Right lobe of liver (tissue), 6 donors: ENCODE results near the gene FMNL2. TPM values are rescaled to one million over a fixed set of nuclear protein-coding genes. Genes with fewer than 3 reads are reported as not detected.
A peak's percentile ranks its signal among the peaks of the same experiment; 100 is the strongest.

Experiments used
- ATAC-seq, 4 donors: fragments of 200-7000 bp; cut with Tn5 transposase; one replicate each; pipeline ENCODE4 v1.9.1; 2020; ENCODE audit warnings: mild to moderate bottlenecking in 4 of 4, moderate library complexity in 4 of 4
- DNase-seq, 3 donors: peaks; one replicate each; pipeline ENCODE4 v3.0.0-alpha.2; 2020
- H3K27ac ChIP-seq, 3 donors: fragments of 200-600 bp; one replicate each; pipeline ENCODE4 v1.8.0; 2022
- H3K27me3 ChIP-seq, 2 donors: fragments of 200-600 bp; one replicate each; pipeline ENCODE4 v1.8.0; 2022
- H3K36me3 ChIP-seq, 4 donors: fragments of 200-600 bp; sonication (generic) in 1 of 4; one replicate each; pipeline versions ENCODE4 v1.5.1 to v1.8.0; 2017 to 2022; ENCODE audit warnings: control low read depth in 1 of 4
- H3K4me1 ChIP-seq, 4 donors: fragments of 200-600 bp; sonication (generic) in 1 of 4; one replicate each; pipeline versions ENCODE4 v1.5.1 to v1.8.0; 2017 to 2022; ENCODE audit warnings: control low read depth in 1 of 4
- H3K4me3 ChIP-seq, 3 donors: fragments of 200-600 bp; one replicate each; pipeline ENCODE4 v1.8.0; 2022
- H3K9me3 ChIP-seq, 4 donors: fragments of 200-600 bp; sonication (generic) in 1 of 4; one replicate each; pipeline versions ENCODE4 v1.5.1 to v1.8.0; 2017 to 2022; ENCODE audit warnings: control low read depth in 1 of 4
- POLR2A ChIP-seq: fragments of 450-650 bp; IDR thresholded peaks from one replicate; pipeline ENCODE4 v1.6.1; 2017; ENCODE audit warnings: antibody characterized with exemption, mild to moderate bottlenecking
- WGBS: methylation state at CpG from one replicate; pipeline ENCODE4 v1.1.6; 2018; ENCODE audit warnings: low coverage, low lambda C conversion rate; ENCODE audit not compliant: insufficient coverage; ENCODE audit errors: missing lambda C conversion rate; 5-methylcytosine and 5-hydroxymethylcytosine counted together
- intact Hi-C, 2 donors: fragments of 100-400 bp; cut with DNase I; formaldehyde crosslinking; loops; one replicate each; pipeline versions ENCODE4 v1.11.2 to v1.14.1; 2022
- total RNA-seq, 6 experiments: library from RNA; depleted of rRNA in 2 of 6; stranded (reverse); fragments of >200 nt in 2 of 6; fragmentation: NEBNext Ultra II Directional in 3 of 6; extraction: Animal tissue kit (Norgen Biotek cat#: 25700) in 3 of 6; gene quantifications; one replicate each; pipeline versions ENCODE4 v1.1.0 to v1.2.4, GENCODE V29; 2016 to 2023
- TF ChIP-seq, protein P1 (sequence below), 4 donors: fragments of 200-600 bp in 3 of 4; fragments of 450-650 bp in 1 of 4; IDR thresholded peaks; one replicate each; pipeline versions ENCODE4 v1.5.1 to v1.8.0; 2016 to 2022; ENCODE audit warnings: antibody characterized with exemption in 4 of 4, mild to moderate bottlenecking in 2 of 4
- donor health status: DM: no; HTN: yes; CAD: no.
- donor health status: DM: no; HTN: no; CAD: no.
- donor health status: DM: no; HTN: no; CAD: no.
- donor health status: DM: no; HTN: yes; CAD: no.
- donor health status: DM: no; HTN: yes; CAD: no.

The FMNL2 gene
- total RNA-seq, 6 experiments from 2014 or later, result 3.5 to 12.1 (median 7.1) TPM

DNA sequence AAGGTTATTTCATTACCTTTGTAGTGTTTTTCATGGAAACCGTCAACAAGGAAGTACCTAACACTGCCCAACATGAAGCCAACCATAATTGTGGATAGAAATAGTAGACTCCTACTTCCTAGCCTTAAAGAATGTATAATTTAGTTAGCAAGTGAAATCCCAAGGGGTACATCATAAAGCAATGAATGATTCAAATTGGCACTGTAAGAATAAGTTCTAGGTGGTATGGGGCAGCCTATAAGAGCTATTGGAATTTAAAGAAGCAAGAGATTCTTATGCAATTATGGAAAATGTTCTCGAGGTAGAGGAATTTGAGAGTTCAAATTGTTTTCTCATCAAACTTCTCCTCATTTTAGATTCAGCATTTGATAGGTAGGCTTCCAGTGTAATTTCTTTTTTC lies 157.9 kb downstream of the FMNL2 start:
- H3K36me3 ChIP-seq, result no peaks in the 10 kb centered on the region
- intact Hi-C loops, result no loop called here
- ATAC-seq (no peak), DNase-seq (no peak)
- H3K27ac ChIP-seq, result peak overlapping the region in 1 of 3 donors; percentile 26
- H3K4me3 ChIP-seq, result no peak overlapping the region
- no peaks in the 10 kb centered on the region for H3K27me3 ChIP-seq
- 71% methylated on average over 2 of the region's 2 CpGs for WGBS
- H3K4me1 ChIP-seq, result peaks cover 0 to 3% (median 0%) of the 10 kb centered on the region in 4 donors
- H3K9me3 ChIP-seq, result no peaks in the 10 kb centered on the region
- no peak for TF ChIP-seq POLR2A
- TF ChIP-seq, protein P1, sequence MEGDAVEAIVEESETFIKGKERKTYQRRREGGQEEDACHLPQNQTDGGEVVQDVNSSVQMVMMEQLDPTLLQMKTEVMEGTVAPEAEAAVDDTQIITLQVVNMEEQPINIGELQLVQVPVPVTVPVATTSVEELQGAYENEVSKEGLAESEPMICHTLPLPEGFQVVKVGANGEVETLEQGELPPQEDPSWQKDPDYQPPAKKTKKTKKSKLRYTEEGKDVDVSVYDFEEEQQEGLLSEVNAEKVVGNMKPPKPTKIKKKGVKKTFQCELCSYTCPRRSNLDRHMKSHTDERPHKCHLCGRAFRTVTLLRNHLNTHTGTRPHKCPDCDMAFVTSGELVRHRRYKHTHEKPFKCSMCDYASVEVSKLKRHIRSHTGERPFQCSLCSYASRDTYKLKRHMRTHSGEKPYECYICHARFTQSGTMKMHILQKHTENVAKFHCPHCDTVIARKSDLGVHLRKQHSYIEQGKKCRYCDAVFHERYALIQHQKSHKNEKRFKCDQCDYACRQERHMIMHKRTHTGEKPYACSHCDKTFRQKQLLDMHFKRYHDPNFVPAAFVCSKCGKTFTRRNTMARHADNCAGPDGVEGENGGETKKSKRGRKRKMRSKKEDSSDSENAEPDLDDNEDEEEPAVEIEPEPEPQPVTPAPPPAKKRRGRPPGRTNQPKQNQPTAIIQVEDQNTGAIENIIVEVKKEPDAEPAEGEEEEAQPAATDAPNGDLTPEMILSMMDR (IDR thresholded peaks at IDR 0.05), result no peak

DNA sequence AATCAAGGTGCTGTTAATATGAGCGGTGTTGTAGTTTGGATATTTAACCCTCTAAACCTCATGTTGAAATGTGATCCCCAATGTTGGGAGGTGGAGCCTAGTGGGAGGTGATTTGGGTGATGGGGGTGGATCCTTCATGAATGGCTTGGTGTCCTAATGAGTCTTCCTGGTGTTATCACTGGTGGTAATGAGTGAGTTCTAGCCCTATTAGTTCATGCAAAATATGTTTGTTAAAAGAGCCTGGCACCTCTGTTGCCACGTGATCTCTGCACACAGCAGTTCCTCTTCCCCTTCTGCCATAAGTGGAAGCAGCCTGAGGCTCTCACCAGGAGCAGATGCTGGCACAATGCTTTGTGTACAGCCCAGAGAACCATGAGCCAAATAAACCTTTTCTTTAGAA lies 158.4 kb downstream of the FMNL2 start:
- Histone ChIP-seq H3K9me3 (no peaks in the 10 kb centered on the region), H3K36me3 (no peaks in the 10 kb centered on the region), H3K27ac (peak overlapping the region in 1 of 3 donors; percentile 11), H3K4me3 (no peak overlapping the region), H3K4me1 (peaks cover 0 to 4% (median 0%) of the 10 kb centered on the region in 4 donors), H3K27me3 (no peaks in the 10 kb centered on the region)
- ATAC-seq (peak in 1 of 4 donors; percentile 10), DNase-seq (no peak)
- 58% methylated on average over 2 of the region's 2 CpGs for WGBS
- no peak for TF ChIP-seq POLR2A
- TF ChIP-seq, protein P1 (IDR thresholded peaks at IDR 0.05), result no peak
- intact Hi-C loops, result no loop called here

DNA sequence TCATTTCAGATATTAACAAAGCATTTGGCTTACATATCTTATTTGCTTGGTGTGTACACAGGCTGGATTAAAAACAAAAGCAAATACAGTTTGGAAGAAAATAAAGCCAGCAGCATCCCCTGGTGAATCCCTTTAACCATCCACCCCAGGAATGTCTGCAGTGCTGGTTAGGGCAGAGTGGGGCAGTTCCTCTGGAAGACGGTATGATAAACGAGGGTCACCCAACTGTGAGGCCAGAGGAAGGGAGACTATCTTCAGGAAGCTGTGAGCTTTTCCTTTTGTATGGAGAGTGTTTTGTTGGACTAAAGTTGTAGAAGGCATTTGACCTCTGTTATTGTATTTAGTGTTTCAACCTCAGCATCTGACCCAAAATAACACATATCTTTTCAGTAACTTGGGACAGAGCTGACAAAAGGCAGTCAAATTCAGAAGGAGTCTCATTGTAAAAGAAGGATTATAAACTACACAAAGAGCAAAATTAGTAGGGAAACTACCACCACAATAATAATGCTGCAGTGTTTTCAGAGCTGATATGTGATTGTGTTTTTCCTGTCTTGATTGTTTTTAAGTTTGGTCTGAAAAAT lies 159.1 kb downstream of the FMNL2 start:
- Histone ChIP-seq H3K27ac (peak overlapping the region in 1 of 3 donors; percentile 11), H3K4me3 (no peak overlapping the region), H3K4me1 (peaks cover 0 to 4% (median 0%) of the 10 kb centered on the region in 4 donors), H3K9me3 (no peaks in the 10 kb centered on the region), H3K36me3 (no peaks in the 10 kb centered on the region), H3K27me3 (no peaks in the 10 kb centered on the region)
- WGBS, result 14% methylated on average over 2 of the region's 2 CpGs
- no peak for DNase-seq
- peak; percentile 53 to 86 (median 58) for ATAC-seq
- TF ChIP-seq, protein P1 (IDR thresholded peaks at IDR 0.05), result no peak
- no peak for TF ChIP-seq POLR2A
- intact Hi-C loops, result no loop called here

DNA sequence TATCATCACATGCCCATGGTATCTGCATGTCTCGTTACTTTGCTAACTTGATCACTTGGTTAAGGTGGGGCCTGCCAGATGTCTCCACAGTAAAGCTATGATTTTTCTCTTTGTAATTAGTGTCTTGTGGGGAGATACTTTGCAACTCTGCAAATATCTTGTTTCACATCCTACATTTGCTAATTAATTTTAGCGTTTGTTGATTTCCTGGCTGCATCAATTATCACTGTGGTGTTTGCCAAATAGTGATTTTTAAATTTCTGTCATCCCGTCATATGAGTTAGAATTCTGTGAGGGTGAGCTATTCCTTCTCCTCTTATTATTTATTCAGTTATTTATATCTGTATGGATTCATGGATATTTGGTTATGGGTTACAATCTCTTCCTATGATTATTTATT lies 161.4 kb downstream of the FMNL2 start:
- no peak for TF ChIP-seq POLR2A
- TF ChIP-seq, protein P1 (IDR thresholded peaks at IDR 0.05), result no peak
- H3K27ac ChIP-seq, result no peak overlapping the region
- peaks cover 0 to 4% (median 0%) of the 10 kb centered on the region in 4 donors for H3K4me1 ChIP-seq
- no peaks in the 10 kb centered on the region for H3K27me3 ChIP-seq
- 71% methylated on average over 3 of the region's 3 CpGs for WGBS
- DNase-seq, result no peak
- no peak overlapping the region for H3K4me3 ChIP-seq
- H3K36me3 ChIP-seq, result no peaks in the 10 kb centered on the region
- H3K9me3 ChIP-seq, result no peaks in the 10 kb centered on the region
- no peak for ATAC-seq
- intact Hi-C loops, result no loop called here
